ENCODE measurements around the gene ANKRD61.
"Not testable (repeated sequence)": the region's sequence is repeated elsewhere in the genome, so short reads cannot be mapped to it uniquely, and the experiment has no call there.

The ANKRD61 gene

GRCh38 chr7:6030988-6031387 is at the start of gene ANKRD61:
TSS of gene ANKRD61 (plus strand) at chr7:6031376. CDS start at chr7:6031376, 0 bp downstream.
- DNase-seq, result no peak

- DNase-seq, result not testable (repeated sequence)
Observed at GRCh38 chr7:5987061-5987460, 44.1 kb upstream of the ANKRD61 start.

GRCh38 chr7:5997210-5997808 is 33.9 kb upstream of the ANKRD61 start:
- DNase-seq, result peak in 1 of 2 experiments; percentile 27

GRCh38 chr7:6007386-6007785 is 23.8 kb upstream of the ANKRD61 start:
- no peak for DNase-seq

DNA sequence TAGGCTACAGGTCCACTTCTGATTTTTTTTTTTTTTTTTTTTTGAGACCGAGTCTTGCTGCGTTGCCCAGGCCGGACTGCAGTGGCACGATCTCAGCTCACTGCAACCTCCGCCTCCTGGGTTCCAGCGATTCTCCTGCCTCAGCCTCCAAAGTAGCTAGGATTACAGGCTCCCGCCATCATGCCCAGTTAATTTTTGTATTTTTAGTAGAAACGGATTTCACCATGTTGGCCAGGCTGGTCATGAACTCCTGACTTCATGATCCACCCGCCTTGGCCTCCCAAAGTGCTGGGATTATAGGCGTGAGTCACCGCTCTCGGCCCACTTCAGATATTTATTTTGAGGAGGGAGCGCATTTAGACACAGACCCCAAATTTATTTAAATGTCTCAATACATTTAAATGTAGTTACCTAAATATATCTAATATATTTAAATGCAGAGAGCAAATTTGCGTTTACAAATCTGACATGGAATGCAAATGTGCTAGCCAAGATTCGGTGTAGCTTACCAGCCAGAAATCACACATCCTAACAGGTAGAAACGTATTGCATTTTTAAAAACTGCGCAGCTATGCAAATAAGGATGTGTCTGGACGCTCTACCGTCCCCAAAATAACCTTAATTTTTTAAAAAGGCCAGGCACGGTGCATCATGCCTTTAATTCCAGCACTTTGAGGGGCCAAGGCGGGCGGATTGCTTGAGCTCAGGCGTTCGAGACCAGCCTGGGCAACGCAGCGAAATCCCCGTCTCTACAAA is 23.2 kb upstream of the ANKRD61 start:
- DNase-seq, result not testable (repeated sequence)

DNA sequence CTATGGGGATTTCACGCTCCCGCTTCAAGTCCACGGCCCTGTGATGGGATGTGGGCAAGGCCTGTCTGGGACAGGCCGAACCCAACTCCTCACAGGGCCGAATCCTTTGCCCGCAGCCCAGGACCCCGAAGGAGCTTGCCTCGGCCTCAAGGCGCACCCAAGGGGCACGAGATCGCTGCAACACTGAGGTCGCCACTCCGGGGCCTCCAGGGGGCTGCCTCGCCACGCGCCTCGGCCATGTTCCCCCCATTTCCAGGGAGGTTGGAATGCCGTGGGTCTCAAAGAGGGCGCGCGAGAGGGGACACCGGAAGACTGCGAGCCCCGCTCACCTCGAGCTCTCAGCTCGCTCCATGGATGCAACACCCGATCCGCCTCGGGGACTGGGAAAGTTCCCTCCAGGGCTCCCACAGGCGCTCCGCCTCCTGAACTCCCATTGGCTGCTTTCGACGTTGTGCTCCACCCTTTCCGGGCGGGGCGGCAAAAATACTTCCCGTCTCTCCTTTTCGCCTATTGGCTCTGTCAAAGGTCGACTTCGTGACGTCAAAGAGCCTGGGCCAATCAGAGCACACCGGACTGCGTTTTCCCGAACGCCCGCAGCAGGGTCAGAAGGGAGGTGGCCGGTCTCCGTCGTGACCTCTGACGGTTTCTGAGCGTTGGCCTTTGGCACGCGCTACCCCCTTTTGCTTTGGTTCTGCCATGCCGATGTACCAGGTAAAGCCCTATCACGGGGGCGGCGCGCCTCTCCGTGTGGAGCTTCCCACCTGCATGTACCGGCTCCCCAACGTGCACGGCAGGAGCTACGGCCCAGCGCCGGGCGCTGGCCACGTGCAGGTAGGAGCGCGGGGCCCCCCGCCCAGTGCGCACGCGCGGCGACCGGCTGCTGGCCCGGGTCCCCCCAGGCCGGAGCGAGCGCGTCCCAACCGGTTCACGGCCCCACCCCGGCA is 22.2 kb upstream of the ANKRD61 start, which contains the start of the genes AIMP2 and PMS2:
Gene AIMP2 (plus strand): TSS at position 605 of the 944 bp plus-strand sequence. CDS start 92 bp downstream, at position 697.
Gene PMS2 (minus strand): TSS at position 382 of the 944 bp plus-strand sequence. CDS start 30 bp downstream, at position 352.
- DNase-seq, result peak; percentile 98 to 99

DNA sequence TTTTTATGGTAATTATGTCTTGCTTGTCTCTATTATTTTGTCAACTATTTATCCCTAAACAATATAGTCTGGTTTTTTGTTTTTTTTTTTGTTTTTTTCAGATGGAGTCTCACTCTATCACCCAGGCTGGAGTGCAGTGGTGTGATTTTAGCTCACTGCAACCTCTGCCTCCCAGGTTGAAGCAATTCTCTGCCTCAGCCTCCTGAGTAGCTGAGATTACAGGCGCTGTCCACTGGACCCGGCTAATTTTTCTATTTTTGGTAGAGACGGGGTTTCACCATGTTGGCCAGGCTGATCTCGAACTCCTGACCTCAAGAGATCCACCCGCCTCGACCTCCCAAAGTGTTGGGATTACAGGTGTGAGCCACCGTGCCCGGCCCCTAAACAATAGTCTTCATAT is 20.8 kb upstream of the ANKRD61 start:
- not testable (repeated sequence) for DNase-seq

GRCh38 chr7:6011541-6011940 is 19.6 kb upstream of the ANKRD61 start:
- DNase-seq, result no peak

DNA sequence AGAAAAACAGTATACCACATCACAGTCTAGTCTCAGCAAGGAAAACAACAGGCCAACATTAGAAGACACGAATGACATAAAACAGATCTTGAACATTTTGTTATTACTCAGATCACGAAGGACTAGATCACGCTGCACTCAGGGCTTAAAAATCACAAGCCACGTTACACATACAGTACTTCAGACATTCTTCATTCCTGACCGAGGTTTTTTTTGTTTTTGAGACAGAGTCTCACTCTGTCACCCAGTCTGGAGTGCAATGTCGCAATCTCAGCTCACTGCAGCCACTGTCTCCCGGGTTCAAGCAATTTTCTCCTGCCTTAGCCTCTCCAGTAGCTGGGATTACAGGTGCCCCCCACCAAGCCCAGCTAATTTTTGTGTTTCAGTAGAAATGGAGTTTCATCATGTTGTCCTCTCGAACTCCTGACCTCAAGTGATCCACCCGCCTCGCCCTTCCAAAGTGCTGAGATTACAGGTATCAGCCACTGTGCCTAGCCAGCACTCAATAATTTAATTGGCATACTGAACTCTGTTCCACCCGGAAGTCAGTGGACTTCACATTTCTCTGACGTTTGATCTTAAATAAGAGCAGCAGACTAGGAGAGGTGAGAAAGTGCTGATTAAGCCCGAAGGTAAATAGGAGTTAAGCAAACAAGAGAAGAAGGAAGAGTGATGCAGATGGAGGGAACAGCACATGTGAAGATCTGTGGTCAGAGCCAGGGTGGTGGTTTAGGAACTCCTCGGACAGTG is 18.6 kb upstream of the ANKRD61 start:
- DNase-seq, result no peak

- DNase-seq, result no peak
Observed at GRCh38 chr7:6015917-6016652, 15.1 kb upstream of the ANKRD61 start.

- no peak for DNase-seq
Observed at GRCh38 chr7:6016653-6016966, 14.6 kb upstream of the ANKRD61 start.

- no peak for DNase-seq
Observed at GRCh38 chr7:6020371-6021286, 10.5 kb upstream of the ANKRD61 start.

- no peak for DNase-seq
Observed at GRCh38 chr7:6022707-6023106, 8.5 kb upstream of the ANKRD61 start.

DNA sequence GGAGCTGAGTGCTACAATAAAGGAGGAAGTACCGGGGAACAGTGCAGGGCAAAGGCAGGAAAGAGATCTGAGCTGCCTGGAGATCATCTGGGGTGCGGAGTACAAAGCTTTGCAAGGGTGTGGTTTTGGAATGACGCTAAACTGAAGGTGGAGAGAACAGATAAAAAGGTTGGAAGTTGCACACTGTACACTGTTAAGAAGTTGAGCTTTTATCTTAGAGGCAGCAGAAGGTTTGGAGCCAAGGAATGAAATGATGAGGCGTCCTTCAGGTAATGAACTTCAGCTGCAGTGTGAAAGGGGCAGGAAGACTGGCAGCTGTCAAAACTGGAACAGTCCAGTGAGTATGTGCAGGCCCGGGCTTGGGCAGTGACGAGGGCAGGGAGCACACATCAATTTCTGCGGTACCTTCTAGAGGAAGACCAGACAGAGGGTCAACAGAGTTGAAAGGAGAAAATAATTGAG is 7.2 kb upstream of the ANKRD61 start:
- DNase-seq, result no peak

DNA sequence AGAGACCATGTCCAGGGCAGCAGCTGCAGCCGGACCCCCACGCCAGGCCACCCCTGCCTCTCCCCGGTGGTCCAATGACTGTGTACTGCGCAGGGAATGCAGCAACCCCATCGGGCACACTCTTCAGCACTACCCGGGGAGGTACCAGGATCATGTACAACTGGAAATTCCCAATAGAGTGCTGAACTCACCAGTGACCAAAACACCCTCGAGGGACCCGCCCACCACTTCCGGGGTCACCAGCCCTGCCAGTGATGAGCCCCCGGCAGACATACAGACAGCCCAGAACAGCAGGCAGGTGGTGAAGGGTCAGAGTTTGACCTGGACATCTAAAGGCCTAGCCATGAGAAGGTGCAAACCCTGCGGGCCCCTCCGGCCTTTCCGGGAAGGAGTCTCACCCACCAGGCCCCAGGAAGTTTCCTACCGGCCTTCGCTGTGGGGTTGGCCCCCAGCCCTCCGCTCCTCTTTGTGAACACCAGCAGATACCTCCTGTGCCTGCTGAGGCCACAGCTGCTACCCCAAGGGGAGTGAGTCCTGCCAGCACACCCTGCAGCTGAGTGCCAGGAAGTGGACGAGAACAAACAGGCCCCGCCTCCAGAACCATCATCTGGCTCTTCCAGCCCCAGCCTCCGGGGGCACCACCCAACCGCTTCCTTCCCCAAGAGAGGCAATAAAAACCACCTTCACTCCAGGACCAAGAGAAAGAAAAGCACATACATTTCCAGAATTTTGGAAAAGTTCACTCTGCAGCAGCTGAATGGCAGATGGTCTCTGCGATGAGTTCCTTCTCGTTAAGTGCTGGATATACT is 5.0 kb upstream of the ANKRD61 start:
- DNase-seq, result peak; percentile 54 to 66

DNA sequence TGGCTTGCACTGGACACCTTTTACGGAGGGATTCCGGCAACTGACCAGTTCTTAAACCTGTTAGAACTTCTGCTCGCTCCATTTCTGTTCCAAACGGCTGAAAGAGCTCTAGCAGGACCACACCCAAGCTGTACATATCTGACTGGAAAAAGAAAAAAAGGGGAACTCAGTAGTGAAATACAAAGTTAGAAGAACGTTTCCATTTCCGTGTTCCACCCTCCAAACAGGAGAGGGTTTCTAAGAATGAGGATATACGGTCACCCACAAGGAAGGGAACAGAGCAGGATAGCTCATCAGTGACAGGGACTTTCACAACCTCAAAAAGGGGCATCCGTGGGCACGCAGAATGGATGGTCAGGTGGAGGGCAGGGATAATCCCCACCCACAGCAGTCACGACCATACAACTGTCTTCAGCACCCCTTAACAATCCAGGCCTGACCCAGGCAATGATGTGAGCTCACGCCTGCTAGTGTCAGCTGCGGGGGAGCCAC is 4.3 kb upstream of the ANKRD61 start:
- no peak for DNase-seq

DNA sequence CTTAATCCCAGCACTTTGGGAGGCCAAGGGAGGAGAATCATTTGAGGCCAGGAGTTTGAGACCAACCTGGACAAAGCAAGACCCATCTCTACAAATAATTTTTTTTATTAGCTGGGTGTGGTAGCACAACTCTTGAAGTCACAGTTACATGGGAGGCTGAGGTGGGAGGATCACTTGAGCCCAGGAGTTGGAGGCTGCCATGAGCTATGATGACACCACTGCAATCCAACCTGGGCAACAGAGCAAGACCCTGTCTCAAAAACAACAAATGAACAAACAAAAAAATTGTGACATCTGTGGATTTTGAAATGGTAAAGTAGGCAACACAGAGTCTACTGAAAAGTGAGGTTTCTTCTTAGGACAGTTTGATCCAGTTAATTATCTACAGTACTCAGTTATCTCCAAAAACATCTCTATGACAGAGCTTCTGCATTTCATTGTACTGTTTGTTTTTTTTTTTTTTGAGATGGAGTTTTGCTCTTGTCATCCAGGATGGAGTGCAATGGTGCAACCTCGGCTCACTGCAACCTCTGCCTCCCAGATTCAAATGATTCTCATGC is 3.3 kb upstream of the ANKRD61 start:
- DNase-seq, result no peak

- no peak for DNase-seq
Observed at GRCh38 chr7:6028563-6028962, 2.6 kb upstream of the ANKRD61 start.

DNA sequence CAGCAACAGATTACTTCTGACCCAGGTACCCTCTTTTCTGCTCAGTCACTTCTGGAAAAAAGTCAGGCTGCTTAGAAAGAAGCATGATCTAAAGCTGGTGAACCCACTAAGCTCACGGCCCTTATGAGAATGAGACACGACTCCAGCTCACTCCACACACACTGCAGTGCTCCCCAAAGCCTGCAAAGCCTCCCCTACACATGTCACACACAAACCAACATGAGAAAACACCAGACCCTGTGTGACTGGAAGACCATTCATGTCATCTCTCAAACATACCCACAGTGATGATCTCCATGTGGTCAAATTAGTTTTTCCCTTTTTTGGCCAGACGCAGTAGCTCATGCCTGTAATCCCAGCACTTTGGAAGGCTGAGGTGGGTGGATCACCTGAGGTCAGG is 391 bp downstream of the ANKRD61 start:
- no peak for DNase-seq
